Epithelial cell of proximal tubule (primary cell): Measurements from ENCODE around the gene MAP6D1. TPM values are rescaled to one million over a fixed set of nuclear protein-coding genes. Genes with fewer than 3 reads are reported as not detected.

Experiments
- DNase-seq: peaks from one replicate; pipeline ENCODE4 v3.0.0-alpha.2; 2011; ENCODE audit warnings: low read depth
- H3K4me3 ChIP-seq: 2 replicates; pipeline ENCODE4 v1.5.1; 2011; ENCODE audit warnings: low read depth, mild to moderate bottlenecking, low read length
- total RNA-seq: library from RNA; depleted of rRNA; stranded (reverse); fragments of >200 nt; gene quantifications from 2 replicates; pipeline ENCODE4 v1.2.3, GENCODE V29; 2015
- TF ChIP-seq, protein P1 (sequence below): conservative IDR thresholded peaks from 2 replicates; pipeline ENCODE4 v1.5.1; 2012; ENCODE audit warnings: low read depth, mild to moderate bottlenecking, low read length

The MAP6D1 gene
- total RNA-seq, 1 donor from 2014 or later: 14.4 TPM

DNA sequence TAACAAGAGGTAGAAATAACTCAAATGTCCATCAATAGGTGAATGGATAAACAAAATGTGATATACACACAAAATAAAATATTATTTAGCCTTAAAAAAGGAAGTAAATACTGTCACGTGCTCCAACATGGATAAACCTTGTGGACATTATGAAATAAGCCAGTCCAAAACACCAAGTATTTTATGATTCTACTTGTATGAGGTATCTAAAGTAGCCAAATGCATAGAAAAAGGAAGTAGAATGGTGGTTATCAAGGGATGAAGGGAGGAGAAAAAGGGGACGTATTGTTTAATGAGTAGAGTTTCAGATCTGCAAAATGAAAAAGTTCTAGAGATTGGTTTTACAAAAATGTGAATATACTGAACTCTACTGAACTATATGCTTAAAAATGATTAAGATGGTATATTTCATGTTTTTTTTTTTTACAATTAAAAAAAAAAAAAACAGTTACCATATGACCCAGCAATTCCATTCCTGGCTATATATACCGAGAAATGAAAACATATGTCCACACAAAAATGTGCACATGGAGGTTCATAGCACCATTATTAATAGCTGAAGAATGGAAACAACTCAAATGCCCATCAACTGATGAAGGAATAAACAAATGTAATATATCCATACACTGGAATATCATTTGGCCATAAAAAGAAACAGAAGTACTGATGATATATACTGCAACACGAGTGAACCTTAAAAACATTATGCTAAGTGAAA, 29.1 kb upstream of the MAP6D1 start:
- DNase-seq: no peak
- no peak overlapping the region for H3K4me3 ChIP-seq
- TF ChIP-seq, protein P1, sequence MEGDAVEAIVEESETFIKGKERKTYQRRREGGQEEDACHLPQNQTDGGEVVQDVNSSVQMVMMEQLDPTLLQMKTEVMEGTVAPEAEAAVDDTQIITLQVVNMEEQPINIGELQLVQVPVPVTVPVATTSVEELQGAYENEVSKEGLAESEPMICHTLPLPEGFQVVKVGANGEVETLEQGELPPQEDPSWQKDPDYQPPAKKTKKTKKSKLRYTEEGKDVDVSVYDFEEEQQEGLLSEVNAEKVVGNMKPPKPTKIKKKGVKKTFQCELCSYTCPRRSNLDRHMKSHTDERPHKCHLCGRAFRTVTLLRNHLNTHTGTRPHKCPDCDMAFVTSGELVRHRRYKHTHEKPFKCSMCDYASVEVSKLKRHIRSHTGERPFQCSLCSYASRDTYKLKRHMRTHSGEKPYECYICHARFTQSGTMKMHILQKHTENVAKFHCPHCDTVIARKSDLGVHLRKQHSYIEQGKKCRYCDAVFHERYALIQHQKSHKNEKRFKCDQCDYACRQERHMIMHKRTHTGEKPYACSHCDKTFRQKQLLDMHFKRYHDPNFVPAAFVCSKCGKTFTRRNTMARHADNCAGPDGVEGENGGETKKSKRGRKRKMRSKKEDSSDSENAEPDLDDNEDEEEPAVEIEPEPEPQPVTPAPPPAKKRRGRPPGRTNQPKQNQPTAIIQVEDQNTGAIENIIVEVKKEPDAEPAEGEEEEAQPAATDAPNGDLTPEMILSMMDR: no peak

DNA sequence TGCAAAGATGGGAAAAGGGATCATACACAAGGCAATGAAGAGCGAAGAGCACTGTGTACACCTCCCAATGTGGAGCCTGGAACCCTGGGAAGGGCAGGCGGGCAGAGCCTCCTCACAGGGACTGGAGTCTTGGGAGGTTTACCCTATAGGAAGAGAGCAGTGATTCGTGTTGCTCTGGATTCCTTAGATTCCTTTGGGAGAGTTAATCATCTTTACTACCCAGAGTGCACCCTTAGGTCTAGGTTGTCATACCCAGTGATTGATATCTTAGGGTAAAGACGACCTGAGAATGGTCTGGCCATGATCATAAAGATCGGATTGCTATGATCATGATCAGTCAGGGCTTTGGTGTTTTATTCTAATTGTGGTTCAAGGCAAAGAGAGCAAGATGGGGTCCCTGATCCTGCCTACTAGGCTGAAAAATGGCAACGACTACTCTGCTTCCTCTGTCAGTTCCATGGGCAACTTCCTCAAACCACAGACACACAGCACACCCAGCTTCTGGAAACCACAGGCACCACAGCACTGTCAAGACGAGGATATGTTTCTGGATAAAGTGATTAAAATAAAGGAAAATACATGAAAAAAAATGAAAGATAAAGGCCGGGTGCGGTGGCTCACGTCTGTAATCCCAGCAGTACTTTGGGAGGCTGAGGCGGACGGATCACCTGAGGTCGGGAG, 20.4 kb upstream of the MAP6D1 start:
- H3K4me3 ChIP-seq: no peak overlapping the region
- TF ChIP-seq, protein P1: no peak
- no peak for DNase-seq

DNA sequence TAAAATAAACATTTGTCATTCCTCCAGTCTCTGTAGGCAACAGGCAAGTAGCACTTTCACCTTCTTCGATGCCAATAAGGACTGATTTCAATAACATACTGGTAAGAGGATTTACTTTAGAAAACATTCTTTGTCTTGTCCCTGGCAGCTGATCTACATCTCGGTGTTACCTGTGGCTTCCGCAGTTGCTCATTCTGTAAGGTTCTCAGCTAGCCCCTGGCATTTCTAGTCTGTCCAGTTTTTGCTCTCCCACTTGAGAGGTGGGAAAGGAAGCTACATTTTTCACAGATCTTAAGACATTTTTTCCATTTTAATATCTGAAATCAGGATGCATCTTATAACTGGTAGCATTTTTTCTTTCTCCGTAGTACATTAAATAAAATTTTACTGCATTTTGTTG, 19.7 kb upstream of the MAP6D1 start:
- DNase-seq: no peak
- TF ChIP-seq, protein P1: no peak
- no peak overlapping the region for H3K4me3 ChIP-seq

DNA sequence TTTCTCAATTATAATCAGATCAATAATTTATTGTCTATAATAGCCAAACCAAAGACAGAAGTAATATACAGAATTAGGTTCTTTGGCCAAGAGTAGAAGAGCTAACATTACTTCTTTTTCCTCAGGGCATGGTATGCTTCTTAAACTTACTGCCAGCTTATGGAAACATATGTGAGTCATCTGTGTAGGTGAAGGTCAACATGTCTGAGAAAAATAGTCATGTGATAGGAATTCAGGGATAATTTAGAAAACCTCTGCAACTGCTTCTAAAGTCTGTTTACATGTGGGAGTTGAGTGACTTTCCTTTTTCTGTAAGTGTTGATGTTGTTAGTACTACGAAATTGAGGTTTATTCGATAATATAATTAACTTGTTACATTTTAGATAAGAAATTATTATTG, 19.2 kb upstream of the MAP6D1 start:
- no peak for DNase-seq
- TF ChIP-seq, protein P1: no peak
- H3K4me3 ChIP-seq: no peak overlapping the region

DNA sequence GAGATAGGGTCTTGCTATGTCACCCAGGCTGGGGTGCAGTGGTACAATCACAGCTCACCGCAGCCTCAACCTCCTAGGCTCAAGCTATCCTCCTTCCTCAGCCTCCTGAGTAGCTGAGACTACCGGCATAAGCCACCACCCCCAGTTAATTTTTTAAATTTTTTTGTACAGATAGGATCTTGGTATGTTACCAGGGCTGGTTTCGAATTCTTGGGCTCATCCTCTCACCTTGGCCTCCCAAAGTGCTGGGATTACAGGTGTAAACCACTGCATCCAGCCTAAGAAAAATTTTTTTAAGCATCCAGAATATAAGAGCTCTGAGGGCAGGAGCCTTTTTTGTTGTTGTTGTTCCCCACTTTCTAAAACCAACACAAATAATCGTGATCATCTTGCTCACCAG, 14.4 kb upstream of the MAP6D1 start:
- TF ChIP-seq, protein P1: no peak
- DNase-seq: no peak

DNA sequence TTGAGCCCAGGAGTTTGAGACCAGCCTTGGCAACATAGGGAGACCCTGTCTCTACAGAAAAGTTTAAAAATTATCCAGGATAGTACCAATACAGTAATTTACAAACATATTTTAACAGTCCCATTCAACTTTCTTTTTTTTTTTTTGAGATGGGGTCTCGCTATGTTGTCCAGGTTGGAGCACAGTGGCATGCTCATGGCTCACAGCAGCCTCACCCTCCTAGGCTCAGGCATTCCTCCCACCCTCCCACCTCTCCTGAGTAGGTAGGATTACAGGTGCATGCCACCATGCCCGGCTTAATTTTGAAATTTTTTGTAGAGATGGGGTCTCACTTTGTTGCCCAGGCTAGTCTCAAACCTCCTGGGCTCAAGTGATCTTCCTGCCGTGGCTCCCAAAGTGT, 12.5 kb upstream of the MAP6D1 start:
- no peak for DNase-seq
- H3K4me3 ChIP-seq: no peak overlapping the region
- TF ChIP-seq, protein P1: no peak

More for the DNA sequence above, 14.4 kb upstream of the MAP6D1 start:
- no peak overlapping the region for H3K4me3 ChIP-seq
